Nephron progenitor cell (in vitro differentiated cells): Measurements from ENCODE around the gene MISP.

Experiments used
- DNase-seq: peaks from one replicate; pipeline ENCODE4 v3.0.0; 2021
- H3K27ac Mint-ChIP-seq: 2 replicates; pipeline ENCODE4 v1.8.0; 2021; ENCODE audit warnings: mild to moderate bottlenecking, moderate library complexity, mixed read lengths
- H3K27me3 Mint-ChIP-seq: 2 replicates; pipeline ENCODE4 v1.8.0; 2021; ENCODE audit warnings: mild to moderate bottlenecking, low read depth, mixed read lengths; ENCODE audit not compliant: poor library complexity
- H3K36me3 Mint-ChIP-seq: 2 replicates; pipeline ENCODE4 v1.8.0; 2021; ENCODE audit warnings: low read depth, mixed read lengths
- H3K4me1 Mint-ChIP-seq: 2 replicates; pipeline ENCODE4 v1.8.0; 2021; ENCODE audit warnings: mixed read lengths
- H3K4me3 Mint-ChIP-seq: 2 replicates; pipeline ENCODE4 v1.8.0; 2021; ENCODE audit warnings: mild to moderate bottlenecking, moderate library complexity, mixed read lengths
- H3K9me3 Mint-ChIP-seq: 2 replicates; pipeline ENCODE4 v1.8.0; 2021; ENCODE audit warnings: mild to moderate bottlenecking, moderate library complexity, mixed read lengths
- TF ChIP-seq, protein P1 (sequence below): fragments of 200-600 bp; sonication (generic); IDR thresholded peaks from 2 replicates; pipeline ENCODE4 v1.5.0; 2021; ENCODE audit warnings: antibody characterized with exemption

MISP gene

DNA sequence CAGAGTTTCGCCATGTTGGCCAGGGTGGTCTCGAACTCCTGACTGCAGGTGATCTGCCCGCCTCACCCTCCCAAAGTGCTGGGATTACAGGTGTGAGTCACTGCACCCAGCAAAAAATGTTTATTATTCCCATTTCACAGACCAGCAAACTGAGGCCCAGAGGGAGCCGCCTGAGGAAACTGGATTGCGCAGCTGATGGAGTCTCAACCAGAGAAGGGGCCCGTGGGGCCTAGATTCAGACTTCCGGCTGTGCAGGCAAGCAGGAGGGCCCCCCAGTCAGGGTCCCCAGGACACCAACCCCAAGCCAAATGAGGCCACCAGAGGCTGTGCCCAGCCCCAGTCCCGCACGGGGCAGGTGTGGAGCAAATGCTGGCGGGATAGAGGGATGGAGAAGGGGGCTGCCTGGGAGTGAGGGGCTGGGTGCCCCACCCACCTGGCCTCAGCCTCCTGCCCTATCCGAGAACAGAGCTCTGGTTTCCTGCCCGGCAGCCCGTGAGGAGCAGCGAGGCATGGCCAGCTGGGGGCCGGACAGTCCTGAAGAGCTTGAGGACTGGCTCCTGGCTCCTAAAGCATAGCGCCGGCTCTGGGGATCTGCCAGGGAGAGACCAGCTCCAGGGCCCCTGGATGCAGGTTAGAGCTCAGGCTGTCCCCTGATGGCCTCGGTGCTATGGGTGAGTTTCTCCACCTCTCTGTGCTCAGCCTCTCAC is 22.0 kb downstream of the MISP start:
- no peak overlapping the region for H3K4me3 Mint-ChIP-seq
- peak; percentile 74 for DNase-seq
- peaks cover 10% of the 10 kb centered on the region for H3K4me1 Mint-ChIP-seq
- H3K9me3 Mint-ChIP-seq = no peaks in the 10 kb centered on the region
- no peaks in the 10 kb centered on the region for H3K36me3 Mint-ChIP-seq
- TF ChIP-seq, protein P1, sequence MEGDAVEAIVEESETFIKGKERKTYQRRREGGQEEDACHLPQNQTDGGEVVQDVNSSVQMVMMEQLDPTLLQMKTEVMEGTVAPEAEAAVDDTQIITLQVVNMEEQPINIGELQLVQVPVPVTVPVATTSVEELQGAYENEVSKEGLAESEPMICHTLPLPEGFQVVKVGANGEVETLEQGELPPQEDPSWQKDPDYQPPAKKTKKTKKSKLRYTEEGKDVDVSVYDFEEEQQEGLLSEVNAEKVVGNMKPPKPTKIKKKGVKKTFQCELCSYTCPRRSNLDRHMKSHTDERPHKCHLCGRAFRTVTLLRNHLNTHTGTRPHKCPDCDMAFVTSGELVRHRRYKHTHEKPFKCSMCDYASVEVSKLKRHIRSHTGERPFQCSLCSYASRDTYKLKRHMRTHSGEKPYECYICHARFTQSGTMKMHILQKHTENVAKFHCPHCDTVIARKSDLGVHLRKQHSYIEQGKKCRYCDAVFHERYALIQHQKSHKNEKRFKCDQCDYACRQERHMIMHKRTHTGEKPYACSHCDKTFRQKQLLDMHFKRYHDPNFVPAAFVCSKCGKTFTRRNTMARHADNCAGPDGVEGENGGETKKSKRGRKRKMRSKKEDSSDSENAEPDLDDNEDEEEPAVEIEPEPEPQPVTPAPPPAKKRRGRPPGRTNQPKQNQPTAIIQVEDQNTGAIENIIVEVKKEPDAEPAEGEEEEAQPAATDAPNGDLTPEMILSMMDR = no peak
- no peak overlapping the region for H3K27ac Mint-ChIP-seq
- peaks cover 10% of the 10 kb centered on the region for H3K27me3 Mint-ChIP-seq

DNA sequence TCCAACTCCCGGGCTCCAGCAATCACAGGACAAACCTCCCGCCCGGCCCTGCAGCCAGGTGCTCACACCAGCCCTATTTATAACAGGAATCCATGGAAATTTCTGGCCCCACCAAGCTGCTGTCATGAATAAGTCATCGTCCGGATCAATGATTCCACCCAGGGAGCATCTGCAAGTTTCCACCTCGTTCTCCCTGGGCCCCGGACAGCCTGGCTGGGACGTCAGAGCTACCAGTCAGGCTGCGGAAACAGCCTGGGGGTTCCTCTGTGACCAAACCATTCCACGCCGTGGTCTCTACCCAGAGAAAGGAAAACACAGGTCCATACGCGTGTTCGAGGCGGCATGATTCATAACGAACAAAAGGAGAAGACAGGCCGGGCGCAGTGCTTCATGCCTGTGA is 25.6 kb downstream of the MISP start:
- Mint-ChIP-seq H3K27me3 (peaks cover 10% of the 10 kb centered on the region), H3K36me3 (no peaks in the 10 kb centered on the region), H3K27ac (no peak overlapping the region), H3K4me3 (no peak overlapping the region), H3K4me1 (peaks cover 16% of the 10 kb centered on the region), H3K9me3 (peaks cover 3% of the 10 kb centered on the region)
- DNase-seq = no peak
- TF ChIP-seq, protein P1 = no peak

GRCh38 chr19:778910-779653 is 28.2 kb downstream of the MISP start:
- Mint-ChIP-seq H3K27ac (no peak overlapping the region), H3K36me3 (no peaks in the 10 kb centered on the region), H3K4me1 (peaks cover 28% of the 10 kb centered on the region), H3K27me3 (peaks cover 9% of the 10 kb centered on the region), H3K4me3 (no peak overlapping the region), H3K9me3 (peaks cover 3% of the 10 kb centered on the region)
- DNase-seq = no peak
- TF ChIP-seq, protein P1 = no peak

GRCh38 chr19:780935-781334 is 30.0 kb downstream of the MISP start:
- Mint-ChIP-seq H3K9me3 (peaks cover 3% of the 10 kb centered on the region), H3K4me1 (peaks cover 28% of the 10 kb centered on the region), H3K36me3 (no peaks in the 10 kb centered on the region), H3K27me3 (peaks cover 8% of the 10 kb centered on the region), H3K4me3 (no peak overlapping the region), H3K27ac (no peak overlapping the region)
- DNase-seq = no peak
- TF ChIP-seq, protein P1 = no peak

GRCh38 chr19:781800-782184 is 30.9 kb downstream of the MISP start:
- no peak for DNase-seq
- H3K9me3 Mint-ChIP-seq = peaks cover 3% of the 10 kb centered on the region
- peaks cover 28% of the 10 kb centered on the region for H3K4me1 Mint-ChIP-seq
- no peaks in the 10 kb centered on the region for H3K36me3 Mint-ChIP-seq
- H3K27ac Mint-ChIP-seq = no peak overlapping the region
- peaks cover 8% of the 10 kb centered on the region for H3K27me3 Mint-ChIP-seq
- TF ChIP-seq, protein P1 = no peak
- H3K4me3 Mint-ChIP-seq = no peak overlapping the region
